ENCODE data around the gene TMEM52B. TPM values are rescaled to one million over a fixed set of nuclear protein-coding genes. Genes with fewer than 3 reads are reported as not detected.
"Not testable (repeated sequence)": the region's sequence is repeated elsewhere in the genome, so short reads cannot be mapped to it uniquely, and the experiment has no call there.

Gene TMEM52B
- total RNA-seq, 6 experiments from 2014 or later: 0.06 TPM; not detected in 4

DNA sequence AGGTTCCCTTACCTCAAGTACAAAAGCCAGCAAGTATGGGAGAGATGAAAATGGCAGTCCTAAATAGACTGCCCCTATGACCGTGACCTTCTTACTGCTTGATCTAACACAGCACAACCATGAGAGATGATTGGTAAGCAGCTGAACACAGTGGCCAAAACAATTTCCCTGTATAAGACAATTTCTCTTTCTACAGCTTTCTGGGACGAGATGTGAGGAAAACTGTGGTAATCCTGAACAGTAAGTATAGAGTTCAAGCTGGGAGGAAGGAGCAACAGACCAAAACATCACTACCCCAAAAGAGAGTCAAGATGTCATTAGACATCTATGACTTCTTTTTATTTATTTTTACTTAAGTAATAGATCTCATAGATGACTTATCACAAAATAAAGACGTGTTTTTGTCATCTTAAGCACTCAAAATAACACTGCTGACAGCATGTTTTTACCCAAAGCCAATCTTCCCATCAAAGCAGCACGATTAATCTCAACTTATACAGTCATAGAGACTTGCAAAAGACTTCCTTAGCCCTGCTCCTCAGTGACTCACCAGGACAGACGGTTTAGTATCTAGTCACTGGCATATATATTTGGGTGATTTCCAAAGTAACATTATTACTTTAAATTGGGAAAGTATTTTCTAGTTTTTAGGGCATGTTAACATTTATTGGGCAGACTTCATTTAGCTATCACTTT lies 3.7 kb downstream of the TMEM52B start:
- H3K9me3 ChIP-seq: no peaks in the 10 kb centered on the region
- TF ChIP-seq CTCF (IDR thresholded peaks at IDR 0.05): no peak
- TF ChIP-seq POLR2A (IDR thresholded peaks at IDR 0.05): no peak
- WGBS (ENCODE audit: insufficient coverage, low coverage, low lambda C conversion rate, missing lambda C conversion rate): 34% methylated on average over 5 of the region's 5 CpGs
- H3K27ac ChIP-seq: no peak overlapping the region
- H3K27me3 ChIP-seq: no peaks in the 10 kb centered on the region
- peak in 1 of 4 donors; percentile 49 for ATAC-seq
- no peak for DNase-seq
- no peaks in the 10 kb centered on the region for H3K36me3 ChIP-seq
- intact Hi-C loops (cut with DNase I): no loop called here
- no peaks in the 10 kb centered on the region for H3K4me1 ChIP-seq
- H3K4me3 ChIP-seq: no peak overlapping the region

- no peak for TF ChIP-seq POLR2A (IDR thresholded peaks at IDR 0.05)
- no peak for TF ChIP-seq CTCF (IDR thresholded peaks at IDR 0.05)
- peak in 2 of 4 donors; percentile 39 to 54 for ATAC-seq
- WGBS (ENCODE audit: insufficient coverage, low coverage, low lambda C conversion rate, missing lambda C conversion rate): 59% methylated on average over 7 of the region's 7 CpGs
- intact Hi-C loops (cut with DNase I): no loop called here
- Histone ChIP-seq H3K27ac (no peak overlapping the region), H3K4me1 (no peaks in the 10 kb centered on the region), H3K36me3 (no peaks in the 10 kb centered on the region), H3K9me3 (no peaks in the 10 kb centered on the region), H3K4me3 (no peak overlapping the region), H3K27me3 (no peaks in the 10 kb centered on the region)
- no peak for DNase-seq
These were observed 5.5 kb downstream of the TMEM52B start for GRCh38 chr12:10184261-10184843.

DNA sequence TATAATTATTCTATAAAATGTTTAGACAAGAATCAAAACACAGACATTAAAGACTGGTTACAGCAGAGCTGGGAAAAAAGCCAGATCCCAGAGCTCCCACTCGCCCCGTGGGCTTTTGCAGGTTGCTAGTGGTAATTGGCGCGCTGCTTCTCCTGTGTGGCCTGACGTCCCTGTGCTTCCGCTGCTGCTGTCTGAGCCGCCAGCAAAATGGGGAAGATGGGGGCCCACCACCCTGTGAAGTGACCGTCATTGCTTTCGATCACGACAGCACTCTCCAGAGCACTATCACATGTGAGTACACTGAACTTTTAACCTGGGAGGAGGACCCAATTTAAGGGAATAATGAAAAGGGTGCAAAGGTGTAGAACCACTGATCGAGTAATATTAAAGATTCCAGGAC lies 7.5 kb downstream of the TMEM52B start:
- ATAC-seq: peak in 3 of 4 donors; percentile 49 to 65 (median 59)
- TF ChIP-seq POLR2A (IDR thresholded peaks at IDR 0.05): no peak
- no peak for TF ChIP-seq CTCF (IDR thresholded peaks at IDR 0.05)
- peak; percentile 49 to 66 (median 65) for DNase-seq
- Histone ChIP-seq H3K4me3 (no peak overlapping the region), H3K9me3 (no peaks in the 10 kb centered on the region), H3K27me3 (no peaks in the 10 kb centered on the region), H3K36me3 (no peaks in the 10 kb centered on the region), H3K4me1 (no peaks in the 10 kb centered on the region), H3K27ac (no peak overlapping the region)
- intact Hi-C loops (cut with DNase I): loop anchor here in 1 of 2 donors (5.0 kb wide), 1 partner anchor 34 kb away; no protein-coding TSS in a partner anchor
- WGBS (ENCODE audit: insufficient coverage, low coverage, low lambda C conversion rate, missing lambda C conversion rate): 66% methylated on average over 5 of the region's 11 CpGs

DNA sequence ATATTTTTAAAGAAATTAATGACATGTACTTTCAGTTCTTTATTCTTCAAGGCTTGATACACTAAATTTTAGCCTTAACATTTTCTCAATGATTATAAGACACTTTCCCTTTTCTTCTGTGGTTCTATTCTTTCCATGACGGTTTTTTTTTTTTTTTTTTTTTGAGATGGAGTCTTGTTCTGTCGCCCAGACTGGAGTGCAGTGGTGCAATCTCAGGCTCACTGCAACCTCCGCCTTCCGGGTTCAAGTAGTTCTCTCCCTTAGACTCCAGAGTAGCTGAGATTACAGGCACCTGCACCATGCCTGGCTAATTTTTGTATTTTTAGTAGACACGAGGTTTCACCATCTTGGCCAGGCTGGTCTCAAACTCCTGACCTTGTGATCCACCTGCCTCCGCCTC lies 8.1 kb downstream of the TMEM52B start:
- H3K9me3 ChIP-seq, H3K4me1 ChIP-seq, DNase-seq, H3K4me3 ChIP-seq, H3K27ac ChIP-seq, ATAC-seq, H3K36me3 ChIP-seq, H3K27me3 ChIP-seq: not testable (repeated sequence)
- 59% methylated on average over 6 of the region's 6 CpGs for WGBS (ENCODE audit: insufficient coverage, low coverage, low lambda C conversion rate, missing lambda C conversion rate)
- intact Hi-C loops (cut with DNase I): loop anchor here in 1 of 2 donors (5.0 kb wide), 1 partner anchor 35 kb away; no protein-coding TSS in a partner anchor

GRCh38 chr12:10189653-10190052 lies 10.8 kb downstream of the TMEM52B start:
- H3K27me3 ChIP-seq: no peaks in the 10 kb centered on the region
- no peak overlapping the region for H3K4me3 ChIP-seq
- no peaks in the 10 kb centered on the region for H3K36me3 ChIP-seq
- intact Hi-C loops (cut with DNase I): loop anchor here in 1 of 2 donors (5.0 kb wide), 1 partner anchor 37 kb away; no protein-coding TSS in a partner anchor
- TF ChIP-seq CTCF (IDR thresholded peaks at IDR 0.05): no peak
- no peak for TF ChIP-seq POLR2A (IDR thresholded peaks at IDR 0.05)
- 43% methylated on average over 4 of the region's 5 CpGs for WGBS (ENCODE audit: insufficient coverage, low coverage, low lambda C conversion rate, missing lambda C conversion rate)
- H3K27ac ChIP-seq: no peak overlapping the region
- no peaks in the 10 kb centered on the region for H3K4me1 ChIP-seq
- no peak for ATAC-seq
- DNase-seq: no peak
- H3K9me3 ChIP-seq: no peaks in the 10 kb centered on the region

All from right lobe of liver (tissue), 6 donors.